Measurements from ENCODE around the gene CPNE5. TPM values are rescaled to one million over a fixed set of nuclear protein-coding genes. Genes with fewer than 3 reads are reported as not detected.
A peak's percentile ranks its signal among the peaks of the same experiment; 100 is the strongest.

CPNE5 gene
- polyA plus RNA-seq, 2 of the 4 experiments (the other 2 are of a cell fraction), result 0.03 to 0.13 TPM

- no peak for TF ChIP-seq REST (IDR thresholded peaks at IDR 0.05)
Observed at GRCh38 chr6:36757206-36757605, 82.0 kb downstream of the CPNE5 start (continued).

GRCh38 chr6:36756786-36757185 is 82.5 kb downstream of the CPNE5 start:
- CTCF ChIA-PET, result interaction anchor here (1.3 to 2.3 kb wide), 2 partner anchors 9 to 138 kb away, joined by 3 to 10 read pairs; no protein-coding TSS in a partner anchor
- 79% methylated on average over 8 of the region's 8 CpGs for WGBS (ENCODE audit: missing lambda C conversion rate)
- Histone ChIP-seq H3K4me3 (no peak overlapping the region), H3K4me1 (peaks cover 21% of the 10 kb centered on the region; the same call in 2 of the 3 replicates), H3K4me2 (no peak overlapping the region), H3K9me3 (no peaks in the 10 kb centered on the region), H3K27ac (no peak overlapping the region; a peak in 1 of 6 replicates)
- FAIRE-seq (no peak), ATAC-seq (no peak), DNase-seq (ENCODE audit: low read depth in 1 of 2, low spot score in 1 of 2) (no peak)
- TF ChIP-seq POLR2AphosphoS2 (conservative IDR thresholded peaks at IDR 0.05; ENCODE audit: low read length) (no peak), JUNB (IDR thresholded peaks at IDR 0.05) (no peak)
- POLR2A ChIA-PET, result no interaction called here

GRCh38 chr6:36755435-36756348 is 83.6 kb downstream of the CPNE5 start:
- no peak for ATAC-seq
- TF ChIP-seq FOSL2 (IDR thresholded peaks at IDR 0.05), result no peak
- TF ChIP-seq FOSL2 (CRISPR knock-in tag; IDR thresholded peaks at IDR 0.05), result no peak
- TF ChIP-seq ZFP36 (IDR thresholded peaks at IDR 0.05; ENCODE audit: borderline replicate concordance, partially characterized antibody), result no peak
- no peak for TF ChIP-seq JUN (IDR thresholded peaks at IDR 0.05)
- TF ChIP-seq CHD2 (IDR thresholded peaks at IDR 0.05; ENCODE audit: low read length, partially characterized antibody), result no peak
- TF ChIP-seq JUNB (IDR thresholded peaks at IDR 0.05), result no peak
- no peak for TF ChIP-seq CTCF (IDR thresholded peaks at IDR 0.05)
- TF ChIP-seq SREBF2 (IDR thresholded peaks at IDR 0.05), result no peak
- TF ChIP-seq FOXS1 (CRISPR knock-in tag; IDR thresholded peaks at IDR 0.05), result no peak
- peaks cover 22% of the 10 kb centered on the region; the same call in 2 of the 3 replicates for H3K4me1 ChIP-seq
- no peak overlapping the region for H3K4me2 ChIP-seq
- DNase-seq (ENCODE audit: low read depth in 1 of 2, low spot score in 1 of 2), result peak in 1 of 2 experiments; percentile 25
- CTCF ChIA-PET, result interaction anchor here (0.5 to 4.7 kb wide), 6 partner anchors 9 to 263 kb away, joined by 3 to 40 read pairs (median 10); no protein-coding TSS in a partner anchor
- POLR2A ChIA-PET, result no interaction called here
- no peak overlapping the region; a peak in 1 of 6 replicates for H3K27ac ChIP-seq
- WGBS (ENCODE audit: missing lambda C conversion rate), result 57% methylated on average over 18 of the region's 19 CpGs
- no peak overlapping the region for H3K4me3 ChIP-seq
- no peaks in the 10 kb centered on the region for H3K9me3 ChIP-seq
- FAIRE-seq, result no peak

GRCh38 chr6:36754582-36755434 is 84.4 kb downstream of the CPNE5 start:
- ATAC-seq (no peak), FAIRE-seq (no peak), DNase-seq (ENCODE audit: low read depth in 1 of 2, low spot score in 1 of 2) (no peak)
- no peak overlapping the region for H3K4me2 ChIP-seq
- H3K4me3 ChIP-seq, result no peak overlapping the region
- CTCF ChIA-PET, result interaction anchor here (0.5 to 4.7 kb wide), 5 partner anchors 10 to 264 kb away, joined by 3 to 40 read pairs (median 10); no protein-coding TSS in a partner anchor
- peaks cover 22% of the 10 kb centered on the region; the same call in 2 of the 3 replicates for H3K4me1 ChIP-seq
- POLR2A ChIA-PET, result interaction anchor here (0.6 kb wide), 1 partner anchor 206 kb away, joined by 3 read pairs; no protein-coding TSS in a partner anchor
- no peaks in the 10 kb centered on the region for H3K9me3 ChIP-seq
- no peak overlapping the region for H3K27ac ChIP-seq
- WGBS (ENCODE audit: missing lambda C conversion rate), result 86% methylated on average over 9 of the region's 9 CpGs
- TF ChIP-seq HEYL (CRISPR knock-in tag; IDR thresholded peaks at IDR 0.05), result no peak
- TF ChIP-seq CHD4 (IDR thresholded peaks at IDR 0.05; ENCODE audit: borderline replicate concordance), result no peak
- TF ChIP-seq NPAS2 (CRISPR knock-in tag; IDR thresholded peaks at IDR 0.05; ENCODE audit: borderline replicate concordance), result no peak
- TF ChIP-seq CBX8 (IDR thresholded peaks at IDR 0.05), result no peak
- TF ChIP-seq RARB (CRISPR knock-in tag; IDR thresholded peaks at IDR 0.05), result no peak
- no peak for TF ChIP-seq CEBPB (IDR thresholded peaks at IDR 0.05)
- no peak for TF ChIP-seq MAZ (IDR thresholded peaks at IDR 0.05; ENCODE audit: borderline replicate concordance, low read depth, low read length)
- TF ChIP-seq ZSCAN20 (CRISPR knock-in tag; IDR thresholded peaks at IDR 0.05), result no peak
- TF ChIP-seq RCOR1 (IDR thresholded peaks at IDR 0.05; ENCODE audit: low read depth, low read length), result no peak
- TF ChIP-seq GATA3 (IDR thresholded peaks at IDR 0.05; ENCODE audit: borderline replicate concordance), result no peak
- no peak for TF ChIP-seq BHLHE40 (IDR thresholded peaks at IDR 0.05; ENCODE audit: low read depth, low read length)
